Spleen (tissue), 11 donors: ENCODE results near the gene TDG. TPM values are rescaled to one million over a fixed set of nuclear protein-coding genes. Genes with fewer than 3 reads are reported as not detected.
A peak's percentile ranks its signal among the peaks of the same experiment; 100 is the strongest.

Experiments used
- DNase-seq: peaks from one replicate; pipeline ENCODE4 v3.0.0-alpha.2; 2020
- H3K27ac ChIP-seq, 8 donors: fragments of 200-600 bp; sonication (generic) in 7 of 8; 1 replicate in 4 of 8; 2 replicates in 4 of 8; pipeline versions ENCODE4 v1.5.0 to v1.8.0; 2016 to 2021; ENCODE audit warnings: inconsistent platforms in 4 of 8, mild to moderate bottlenecking in 4 of 8, moderate library complexity in 1 of 8
- H3K27me3 ChIP-seq, 7 donors: fragments of 200-600 bp; sonication (generic) in 6 of 7; replicated peaks in 1 of 7; 1 replicate in 4 of 7; 2 replicates in 3 of 7; pipeline versions ENCODE4 v1.5.0 to v1.8.0; 2016 to 2021; ENCODE audit warnings: inconsistent platforms in 3 of 7, mild to moderate bottlenecking in 1 of 7
- H3K36me3 ChIP-seq, 6 donors: fragments of 200-600 bp; sonication (generic) in 5 of 6; 1 replicate in 4 of 6; 2 replicates in 2 of 6; pipeline versions ENCODE4 v1.5.0 to v1.8.0; 2016 to 2021; ENCODE audit warnings: inconsistent platforms in 2 of 6
- H3K4me1 ChIP-seq, 6 donors: fragments of 200-600 bp; sonication (generic) in 5 of 6; 1 replicate in 3 of 6; 2 replicates in 3 of 6; pipeline versions ENCODE4 v1.5.0 to v1.8.0; 2016 to 2021; ENCODE audit warnings: inconsistent platforms in 3 of 6
- H3K4me3 ChIP-seq, 8 donors: fragments of 200-600 bp; sonication (generic) in 7 of 8; 1 replicate in 4 of 8; 2 replicates in 4 of 8; pipeline versions ENCODE4 v1.5.0 to v1.8.0; 2016 to 2021; ENCODE audit warnings: inconsistent platforms in 4 of 8, mild to moderate bottlenecking in 4 of 8, moderate library complexity in 2 of 8
- H3K9me3 ChIP-seq, 8 donors: fragments of 200-600 bp; sonication (generic) in 7 of 8; 1 replicate in 4 of 8; 2 replicates in 4 of 8; pipeline versions ENCODE4 v1.5.0 to v1.8.0; 2016 to 2021; ENCODE audit warnings: inconsistent platforms in 4 of 8
- POLR2A ChIP-seq, 3 donors: fragments of 450-650 bp; IDR thresholded peaks; one replicate each; pipeline ENCODE4 v1.5.1; 2017; ENCODE audit warnings: antibody characterized with exemption in 3 of 3, mild to moderate bottlenecking in 1 of 3
- POLR2AphosphoS5 ChIP-seq, 3 donors: sonication (generic); formaldehyde crosslinking; IDR thresholded peaks; one replicate each; pipeline ENCODE4 v1.5.1; 2017; ENCODE audit warnings: antibody characterized with exemption in 3 of 3
- WGBS, 5 donors: extraction: QIAGEN DNeasy Blood & Tissue Kit in 3 of 5; methylation state at CpG; one replicate each; pipeline versions ENCODE4 v1.1.5 to v1.1.7; 2013 to 2018; 5-methylcytosine and 5-hydroxymethylcytosine counted together
- intact Hi-C: fragments of 100-400 bp; cut with DNase I; formaldehyde crosslinking; loops from one replicate; pipeline ENCODE4 v1.15.0; 2023; ENCODE audit warnings: low total_unique reads
- polyA plus RNA-seq, 3 donors: library from polyadenylated mRNA; stranded (reverse); fragments of 200-250 nt; gene quantifications; one replicate each; pipeline ENCODE4 v1.2.1, GENCODE V29; 2013
- total RNA-seq, 7 donors: library from RNA; depleted of rRNA in 3 of 7; stranded (reverse); fragments of >200 nt in 3 of 7; fragmentation: NEBNext Ultra II Directional in 4 of 7; extraction: Animal tissue kit (Norgen Biotek cat#: 25700) in 4 of 7; gene quantifications; one replicate each; pipeline versions ENCODE4 v1.1.0 to v1.2.1, GENCODE V29; 2016 to 2021
- TF ChIP-seq, protein P1 (sequence below), 11 experiments: fragments of 200-600 bp in 7 of 11; fragments of 450-650 bp in 4 of 11; sonication (generic) in 4 of 11; IDR thresholded peaks in 8 of 11; conservative IDR thresholded peaks in 3 of 11; 1 replicate in 7 of 11; 2 replicates in 4 of 11; pipeline versions ENCODE4 v1.4.0 to v1.8.0; 2016 to 2021; ENCODE audit warnings: antibody characterized with exemption in 11 of 11, inconsistent platforms in 4 of 11, mild to moderate bottlenecking in 1 of 11
- donor health status: healthy with polysubstance abuse.
- donor health status: DM: no; HTN: no; CAD: no; lungs with moderate emphysema.
- donor health status: DM: no; HTN: no; CAD: no.
- donor health status: Bipolar disorder and iron deficiency.
- donor health status: healthy.
- donor health status: DM: no; HTN: no; CAD: no.
- donor health status: DM: yes; HTN: yes; CAD: no.

TDG gene
- total and polyA plus RNA-seq, 10 donors = 11.0 to 38.2 (median 23.4) TPM

DNA sequence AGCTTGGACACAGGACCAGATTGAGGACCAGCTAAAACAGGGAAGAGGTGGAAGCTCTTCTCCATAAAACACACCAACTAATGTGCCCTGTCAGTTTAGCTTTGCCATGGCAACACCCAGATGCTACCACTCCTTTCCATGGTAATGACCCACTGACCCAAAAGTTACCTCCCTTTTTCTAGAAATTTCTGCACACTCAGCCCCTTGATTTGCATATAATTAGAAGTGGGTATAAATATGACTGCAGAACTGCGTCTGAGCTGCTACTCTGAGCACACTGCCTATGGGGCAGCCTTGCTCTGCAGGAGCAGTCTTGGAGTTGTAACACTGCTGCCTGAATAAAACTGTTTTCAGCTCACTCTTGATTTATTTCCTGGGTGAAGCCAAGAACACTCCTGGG lies 3.2 kb upstream of the TDG start:
- 40 to 63% (median 53%) methylated on average over 1 of the region's 1 CpG for WGBS, 5 donors
- Histone ChIP-seq H3K27ac (no peak overlapping the region), H3K9me3 (no peaks in the 10 kb centered on the region), H3K4me3 (no peak overlapping the region), H3K27me3 (no peaks in the 10 kb centered on the region), H3K36me3 (no peaks in the 10 kb centered on the region), H3K4me1 (peaks cover 16 to 55% (median 32%) of the 10 kb centered on the region in 6 donors)
- TF ChIP-seq, protein P1, sequence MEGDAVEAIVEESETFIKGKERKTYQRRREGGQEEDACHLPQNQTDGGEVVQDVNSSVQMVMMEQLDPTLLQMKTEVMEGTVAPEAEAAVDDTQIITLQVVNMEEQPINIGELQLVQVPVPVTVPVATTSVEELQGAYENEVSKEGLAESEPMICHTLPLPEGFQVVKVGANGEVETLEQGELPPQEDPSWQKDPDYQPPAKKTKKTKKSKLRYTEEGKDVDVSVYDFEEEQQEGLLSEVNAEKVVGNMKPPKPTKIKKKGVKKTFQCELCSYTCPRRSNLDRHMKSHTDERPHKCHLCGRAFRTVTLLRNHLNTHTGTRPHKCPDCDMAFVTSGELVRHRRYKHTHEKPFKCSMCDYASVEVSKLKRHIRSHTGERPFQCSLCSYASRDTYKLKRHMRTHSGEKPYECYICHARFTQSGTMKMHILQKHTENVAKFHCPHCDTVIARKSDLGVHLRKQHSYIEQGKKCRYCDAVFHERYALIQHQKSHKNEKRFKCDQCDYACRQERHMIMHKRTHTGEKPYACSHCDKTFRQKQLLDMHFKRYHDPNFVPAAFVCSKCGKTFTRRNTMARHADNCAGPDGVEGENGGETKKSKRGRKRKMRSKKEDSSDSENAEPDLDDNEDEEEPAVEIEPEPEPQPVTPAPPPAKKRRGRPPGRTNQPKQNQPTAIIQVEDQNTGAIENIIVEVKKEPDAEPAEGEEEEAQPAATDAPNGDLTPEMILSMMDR (IDR thresholded peaks at IDR 0.05 in 8 of 11, conservative IDR thresholded peaks at IDR 0.05 in 3 of 11) = no peak
- no peak for TF ChIP-seq POLR2AphosphoS5 (IDR thresholded peaks at IDR 0.05)
- TF ChIP-seq POLR2A (IDR thresholded peaks at IDR 0.05) = no peak
- intact Hi-C loops = no loop called here
- DNase-seq = no peak

DNA sequence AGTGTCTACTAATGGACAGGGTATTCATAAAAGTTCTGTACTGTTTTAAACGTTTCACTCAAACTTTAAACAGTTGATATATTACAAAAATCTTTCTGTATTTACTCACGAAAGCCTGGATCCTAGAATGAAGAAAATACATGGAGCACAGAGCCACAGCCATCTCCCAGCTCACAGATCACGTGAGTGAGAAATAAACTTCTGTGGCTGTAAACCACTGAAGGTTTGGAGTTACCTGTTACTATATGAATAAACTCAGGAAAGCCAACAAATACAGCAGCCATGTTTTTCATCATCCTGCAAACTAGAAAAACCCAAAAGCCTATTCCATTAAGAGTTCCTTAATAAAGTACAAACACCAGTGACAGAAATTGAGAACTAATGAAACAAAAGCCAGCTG lies 867 bp upstream of the TDG start:
- peaks cover 0 to 20% (median 0%) of the 10 kb centered on the region in 6 donors for H3K36me3 ChIP-seq
- H3K27me3 ChIP-seq = no peaks in the 10 kb centered on the region
- intact Hi-C loops = no loop called here
- H3K27ac ChIP-seq = peak overlapping the region; percentile 89 to 98 (median 96)
- no peaks in the 10 kb centered on the region for H3K9me3 ChIP-seq
- H3K4me1 ChIP-seq = peaks cover 25 to 71% (median 52%) of the 10 kb centered on the region in 6 donors
- DNase-seq = no peak
- WGBS, 5 donors = 27 to 37% (median 36%) methylated on average over 3 of the region's 3 CpGs
- H3K4me3 ChIP-seq = peak overlapping the region; percentile 61 to 93 (median 82)
- TF ChIP-seq POLR2A (IDR thresholded peaks at IDR 0.05) (no peak), POLR2AphosphoS5 (IDR thresholded peaks at IDR 0.05) (no peak)
- TF ChIP-seq, protein P1 (IDR thresholded peaks at IDR 0.05 in 8 of 11, conservative IDR thresholded peaks at IDR 0.05 in 3 of 11) = no peak

DNA sequence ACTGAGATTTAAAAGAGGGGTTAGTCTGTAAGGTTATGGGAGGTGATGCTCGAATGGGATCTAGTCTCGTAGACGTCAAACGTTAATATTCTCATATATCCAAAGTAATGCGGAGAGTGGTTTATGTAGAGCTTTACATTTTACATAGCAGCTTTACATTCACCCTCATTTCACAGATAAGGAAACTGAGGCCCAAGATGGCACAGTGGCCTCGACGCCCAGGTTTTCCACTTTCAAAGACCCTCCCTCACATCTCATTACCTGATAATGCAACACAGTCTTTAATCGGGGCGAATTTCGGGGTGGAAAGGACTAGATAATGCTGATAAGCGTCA lies 450 bp upstream of the TDG start:
- Histone ChIP-seq H3K27ac (peak overlapping the region; percentile 89 to 98 (median 96)), H3K9me3 (no peaks in the 10 kb centered on the region), H3K36me3 (peaks cover 0 to 20% (median 0%) of the 10 kb centered on the region in 6 donors), H3K4me3 (peak overlapping the region; percentile 61 to 93 (median 82)), H3K4me1 (peaks cover 25 to 75% (median 56%) of the 10 kb centered on the region in 6 donors), H3K27me3 (no peaks in the 10 kb centered on the region)
- TF ChIP-seq POLR2A (IDR thresholded peaks at IDR 0.05) = no peak
- no peak for TF ChIP-seq POLR2AphosphoS5 (IDR thresholded peaks at IDR 0.05)
- TF ChIP-seq, protein P1 (IDR thresholded peaks at IDR 0.05 in 8 of 11, conservative IDR thresholded peaks at IDR 0.05 in 3 of 11) = no peak
- intact Hi-C loops = no loop called here
- 0 to 1% (median 0%) methylated on average over 11 of the region's 11 CpGs for WGBS, 5 donors
- DNase-seq = no peak

DNA sequence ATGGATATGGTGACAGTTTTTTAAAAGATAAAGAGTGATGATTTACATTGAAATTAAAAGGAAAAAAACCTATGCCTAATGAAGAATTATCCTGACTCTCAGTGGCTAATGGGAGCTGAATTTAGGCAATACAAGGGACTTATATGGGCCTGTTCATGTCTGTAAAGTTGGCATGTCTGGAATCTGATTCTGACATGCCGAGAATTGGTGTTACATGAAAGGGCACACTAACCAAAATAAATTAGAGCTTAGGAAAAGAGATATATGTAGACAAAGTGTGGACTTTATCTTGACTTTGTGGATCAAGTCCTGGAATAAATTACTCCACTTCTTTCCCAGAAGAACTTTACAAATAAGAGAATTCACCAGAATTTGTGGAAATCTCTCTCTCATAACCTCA lies 1.1 kb downstream of the TDG start:
- peak overlapping the region; percentile 89 to 98 (median 96) for H3K27ac ChIP-seq
- H3K4me1 ChIP-seq = peaks cover 23 to 90% (median 67%) of the 10 kb centered on the region in 6 donors
- no peak for DNase-seq
- H3K36me3 ChIP-seq = peaks cover 0 to 20% (median 0%) of the 10 kb centered on the region in 6 donors
- H3K27me3 ChIP-seq = no peaks in the 10 kb centered on the region
- intact Hi-C loops = no loop called here
- peak overlapping the region; percentile 61 to 93 (median 82) for H3K4me3 ChIP-seq
- no peak for TF ChIP-seq POLR2A (IDR thresholded peaks at IDR 0.05)
- no peak for TF ChIP-seq POLR2AphosphoS5 (IDR thresholded peaks at IDR 0.05)
- TF ChIP-seq, protein P1 (IDR thresholded peaks at IDR 0.05 in 8 of 11, conservative IDR thresholded peaks at IDR 0.05 in 3 of 11) = no peak
- 42 to 62% (median 45%) methylated on average over 1 of the region's 1 CpG for WGBS, 5 donors
- no peaks in the 10 kb centered on the region for H3K9me3 ChIP-seq
